NCI-H510A (cell line): ENCODE measurements around the gene EVL.

Source experiments
- DNase-seq: peaks from one replicate; lab custom pipeline; 2025; lab: John Stamatoyannopoulos, UW

The EVL gene

GRCh38 chr14:100130521-100130920 lies 65.3 kb downstream of the EVL start:
- no peak for DNase-seq

DNA sequence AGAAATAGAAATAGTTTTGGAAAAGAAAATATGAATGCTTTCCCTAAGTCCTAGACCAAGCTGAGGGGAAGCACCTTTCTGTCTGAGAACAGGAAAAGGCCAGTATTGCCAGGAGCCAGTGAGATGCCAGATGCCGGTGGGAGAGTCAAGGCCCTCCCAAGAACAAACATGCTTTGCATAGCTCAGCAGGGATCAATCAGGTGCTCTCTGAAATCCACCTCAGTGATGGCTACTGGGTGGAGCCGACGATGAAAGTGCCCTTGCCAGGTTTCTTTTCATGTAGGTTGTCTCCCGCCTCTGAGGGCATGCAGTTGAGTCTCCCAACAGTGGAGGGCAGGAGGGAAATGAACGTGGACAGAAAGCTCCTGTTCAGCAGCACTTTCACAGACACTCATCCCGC lies 66.0 kb downstream of the EVL start:
- DNase-seq = peak; percentile 45

DNA sequence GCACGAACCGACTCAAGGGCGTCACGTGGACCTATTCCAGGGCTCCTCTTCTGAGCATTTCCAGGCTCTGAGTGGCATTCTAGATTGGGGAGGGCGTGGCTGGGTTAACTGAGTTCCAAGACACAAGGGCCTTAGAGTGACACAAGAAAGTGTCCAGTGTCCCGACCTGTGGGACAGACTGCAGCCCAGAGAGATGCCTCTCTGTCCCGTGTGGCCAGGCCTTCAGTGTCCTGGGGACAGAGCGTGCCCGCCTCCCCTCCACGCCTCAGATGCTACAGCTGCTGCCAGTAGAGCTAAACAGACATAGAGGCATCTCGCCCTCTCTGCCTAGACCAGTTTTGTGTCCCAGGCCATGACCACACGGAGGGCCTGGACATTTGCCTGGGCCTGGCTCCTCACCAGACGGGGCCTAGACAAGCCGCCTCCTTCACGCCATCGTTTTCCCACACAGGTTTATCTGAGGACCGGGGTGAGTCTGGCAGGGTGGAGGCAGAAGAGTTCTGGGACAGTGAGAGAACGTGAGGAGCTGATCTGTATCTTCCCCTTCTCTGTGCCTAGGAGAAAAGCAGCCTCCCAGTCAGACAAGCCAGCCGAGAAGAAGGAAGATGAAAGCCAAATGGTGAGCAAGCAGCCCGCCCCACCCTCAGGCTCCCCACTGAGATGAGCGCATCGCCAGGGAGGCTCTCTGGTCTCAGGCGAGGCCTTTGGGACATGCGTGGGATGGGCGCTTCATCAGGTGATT lies 67.1 kb downstream of the EVL start:
- no peak for DNase-seq

- no peak for DNase-seq
Measured at GRCh38 chr14:100132903-100133510, 67.8 kb downstream of the EVL start.

- DNase-seq = no peak
Measured at GRCh38 chr14:100134586-100134985, 69.4 kb downstream of the EVL start.

GRCh38 chr14:100135073-100135472 lies 69.9 kb downstream of the EVL start:
- no peak for DNase-seq

GRCh38 chr14:100135784-100136183 lies 70.6 kb downstream of the EVL start:
- DNase-seq = no peak

- no peak for DNase-seq
Measured at GRCh38 chr14:100137173-100137572, 72.0 kb downstream of the EVL start.

DNA sequence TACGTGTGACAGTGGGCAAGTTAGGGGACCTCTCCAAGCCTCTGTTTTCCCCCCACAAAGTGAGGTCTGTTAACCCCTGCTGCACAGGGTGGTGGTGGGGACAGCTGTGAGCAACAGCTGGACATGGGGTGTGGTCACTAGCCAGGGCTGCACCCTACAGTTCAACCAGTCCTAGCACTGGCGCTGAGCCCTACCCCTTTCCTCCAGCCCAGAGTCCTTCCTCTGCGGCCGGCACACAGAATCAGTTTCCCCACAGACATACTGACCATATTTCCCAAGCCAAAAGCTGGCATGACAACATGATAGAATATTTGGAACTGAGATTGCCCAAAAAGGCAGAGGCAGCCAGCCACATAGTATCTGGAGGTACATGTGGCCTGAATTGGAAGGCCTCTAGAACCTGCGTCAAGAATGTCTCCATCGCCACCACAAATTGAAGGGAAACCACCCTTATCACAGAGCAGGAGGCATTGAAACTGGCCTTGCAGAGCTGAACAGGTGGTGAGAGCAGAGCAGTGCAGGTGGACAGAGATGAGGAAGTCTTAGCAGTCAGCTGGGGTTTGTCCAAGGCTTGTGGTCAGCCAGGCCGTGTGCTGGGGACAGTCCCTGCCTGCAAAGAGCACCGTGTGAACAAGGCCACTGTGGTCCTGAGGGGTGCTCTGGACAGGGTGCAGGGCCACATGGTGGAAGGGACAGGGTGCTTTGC lies 73.0 kb downstream of the EVL start:
- no peak for DNase-seq

GRCh38 chr14:100138955-100139354 lies 73.7 kb downstream of the EVL start:
- no peak for DNase-seq

DNA sequence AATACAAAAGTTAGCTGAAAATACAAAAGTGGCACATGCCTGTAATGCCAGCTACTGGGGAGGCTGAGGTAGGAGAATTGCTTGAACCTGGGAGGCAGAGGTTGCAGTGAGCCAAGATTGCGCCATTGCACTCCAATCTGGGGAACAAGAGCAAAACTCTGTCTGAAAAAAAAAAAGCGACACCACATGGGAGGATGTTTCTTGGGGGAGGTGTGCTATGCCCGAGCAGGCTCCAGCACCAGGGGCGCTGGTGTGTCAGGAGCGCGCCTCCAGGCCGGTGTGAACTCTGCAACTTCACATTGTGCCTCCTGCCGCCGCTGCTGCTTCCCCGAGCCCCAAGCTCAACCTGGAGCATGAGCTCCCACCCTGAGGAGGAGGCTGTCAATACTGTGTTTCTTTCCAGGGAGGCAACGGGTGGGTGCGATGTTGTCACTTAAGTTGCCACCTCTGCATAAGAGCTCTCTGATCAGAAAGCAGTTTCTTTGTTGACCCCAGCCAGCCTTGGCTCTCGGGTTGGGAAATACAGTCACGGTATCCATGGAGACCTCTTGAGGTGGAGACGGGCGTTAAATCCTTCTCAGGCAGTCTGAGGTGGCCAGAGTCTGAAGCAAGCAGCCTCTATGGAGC lies 75.3 kb downstream of the EVL start:
- peak; percentile 33 for DNase-seq

- no peak for DNase-seq
Measured at GRCh38 chr14:100141098-100141497, 75.9 kb downstream of the EVL start.

DNA sequence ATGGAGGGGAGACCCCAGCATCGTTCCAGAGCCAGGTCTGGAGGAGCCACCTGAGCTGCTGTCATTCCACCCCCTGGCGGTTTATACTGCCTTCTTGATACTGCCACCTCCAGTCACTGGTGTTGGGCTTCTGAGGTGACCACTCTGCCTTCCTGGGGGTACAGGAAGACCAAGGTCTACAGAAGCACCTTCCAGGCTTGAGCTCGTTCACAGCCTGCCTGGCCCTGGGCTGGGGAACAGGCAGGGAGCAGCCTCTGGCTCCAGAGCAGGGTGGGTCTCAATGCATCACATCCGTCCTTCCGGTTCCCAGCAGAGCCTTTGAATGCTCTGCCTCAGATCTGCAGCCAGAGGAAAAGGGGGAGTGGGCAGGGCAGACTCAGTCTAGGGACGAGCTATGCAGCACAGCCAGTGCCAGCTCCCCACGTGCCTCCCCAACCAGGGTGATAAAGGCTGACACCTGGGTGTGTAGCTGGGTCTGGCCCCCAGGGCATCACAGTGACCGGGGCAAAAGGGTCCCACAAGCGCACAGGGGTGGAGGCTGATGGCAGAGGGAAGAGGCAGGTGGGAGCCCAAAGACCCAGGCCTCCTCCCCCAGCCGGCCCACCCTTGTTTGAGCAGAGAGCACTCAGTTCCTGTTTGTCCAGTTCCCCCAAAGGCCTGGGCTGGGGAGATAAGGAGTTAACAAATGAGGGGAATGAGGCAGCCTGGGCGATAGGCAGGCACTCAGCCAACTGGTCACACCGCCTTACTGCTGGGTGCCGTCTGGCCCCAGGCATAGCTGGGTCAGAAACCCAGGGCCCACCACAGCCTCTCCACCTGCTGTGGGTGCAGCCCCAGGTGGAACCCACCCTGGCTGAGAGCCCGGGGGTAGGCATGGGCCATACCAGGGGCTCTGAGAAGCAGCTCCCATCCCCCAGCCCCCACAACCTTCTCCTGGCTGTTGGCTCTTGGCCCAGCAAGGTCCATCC lies 77.1 kb downstream of the EVL start:
- no peak for DNase-seq

GRCh38 chr14:100143523-100143922 lies 78.3 kb downstream of the EVL start:
- no peak for DNase-seq

GRCh38 chr14:100143934-100144333 lies 78.7 kb downstream of the EVL start:
- no peak for DNase-seq

GRCh38 chr14:100144645-100144995 lies 79.4 kb downstream of the EVL start:
- DNase-seq = no peak

DNA sequence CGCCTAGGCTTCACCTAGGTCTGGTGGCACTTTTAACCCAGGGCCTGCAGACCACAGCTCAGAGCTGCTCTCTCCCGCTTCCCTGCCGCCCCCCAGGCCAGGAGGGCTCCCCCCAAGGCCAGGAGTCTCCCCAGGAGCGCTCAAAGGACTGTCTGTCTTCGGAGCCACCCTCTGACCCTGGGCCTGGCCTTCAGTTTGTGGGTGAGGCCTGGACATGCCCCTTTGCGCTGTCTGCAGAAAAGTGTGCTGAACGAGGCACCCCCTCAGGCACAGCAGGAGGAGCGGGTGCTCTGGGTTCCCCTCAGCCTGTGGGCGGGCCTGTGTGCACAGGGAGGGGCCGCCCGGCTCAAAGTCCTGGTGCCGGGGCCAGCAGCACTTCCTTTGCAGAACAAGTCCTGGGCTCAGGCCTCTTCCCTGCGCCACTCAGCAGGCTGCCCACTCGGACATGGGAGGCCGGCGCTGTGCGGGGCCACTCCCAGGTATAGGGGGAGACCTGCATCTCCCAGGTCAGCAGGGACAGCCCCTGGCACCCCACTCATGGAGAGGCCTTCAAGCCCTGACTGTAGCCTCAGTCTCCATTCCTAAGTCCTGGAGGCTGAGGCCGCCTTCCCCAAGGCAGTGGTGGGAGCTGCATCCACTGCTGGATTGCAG lies 79.9 kb downstream of the EVL start:
- no peak for DNase-seq

GRCh38 chr14:100145682-100146464 lies 80.7 kb downstream of the EVL start:
- DNase-seq = no peak

DNA sequence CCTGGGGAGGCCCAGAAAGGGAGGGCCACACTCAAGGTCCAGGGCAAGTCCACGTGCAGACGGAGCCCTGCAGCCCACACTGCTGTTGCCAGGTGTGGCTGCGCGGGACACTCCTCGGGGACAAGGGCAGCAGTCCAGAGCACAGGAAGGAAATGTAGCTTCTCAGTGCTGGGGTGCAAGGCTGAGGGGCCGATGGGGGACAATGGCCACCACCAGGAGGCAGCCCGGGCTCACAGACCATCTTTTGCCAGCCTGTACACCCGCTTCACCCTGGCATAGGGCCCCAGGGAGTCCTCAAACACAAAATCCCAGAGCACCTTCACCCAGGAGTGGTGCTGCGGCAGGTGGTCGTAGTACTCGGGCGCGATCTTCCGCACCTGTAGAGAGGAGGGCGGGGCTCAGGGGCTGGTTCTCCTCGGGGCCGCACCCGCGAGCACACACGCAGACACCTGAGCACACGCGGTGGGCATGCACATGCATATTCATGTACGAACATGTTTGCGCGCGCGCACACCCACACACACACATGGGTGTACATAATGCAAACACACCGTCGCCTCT lies 81.4 kb downstream of the EVL start:
- DNase-seq = peak; percentile 22

DNA sequence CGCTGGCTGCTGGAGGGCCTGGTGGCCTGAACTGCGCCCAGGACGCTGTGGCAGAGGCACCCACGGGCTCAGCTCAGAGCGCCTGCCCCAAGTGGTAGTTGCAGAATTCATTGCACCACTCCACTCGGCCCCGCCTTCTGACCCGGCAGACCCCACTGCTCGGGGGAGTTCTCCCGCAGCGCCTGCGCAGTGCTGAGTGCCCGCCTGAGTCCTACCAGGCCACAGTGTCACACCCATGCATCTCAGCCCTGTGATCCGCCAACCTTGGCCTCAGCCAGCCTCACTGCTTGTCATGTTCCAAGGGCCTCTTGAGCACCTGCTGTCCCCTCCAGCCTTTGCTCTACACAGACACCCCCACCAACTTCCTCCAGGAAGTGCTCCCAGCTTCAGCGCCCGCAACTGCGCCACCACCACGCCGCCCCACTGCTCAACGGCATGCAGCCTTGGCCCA lies 82.0 kb downstream of the EVL start:
- DNase-seq = peak; percentile 58
